Measurements from ENCODE around the gene CNGA3. TPM values are rescaled to one million over a fixed set of nuclear protein-coding genes. Genes with fewer than 3 reads are reported as not detected.

CNGA3 gene
- total and polyA plus RNA-seq, 2 of the 8 experiments (the other 6 are each of a cell fraction or from before 2014, with no cell fraction given): 0.02 TPM; not detected in 1

- ChIA-PET CTCF (ENCODE audit: partially characterized antibody) (interaction anchor here (1.0 to 1.7 kb wide), 3 partner anchors 8 to 16 kb away, joined by 3 to 4 read pairs (median 4); no protein-coding TSS in a partner anchor), POLR2A (ENCODE audit: partially characterized antibody) (no interaction called here)
- no peak overlapping the region for H2BK120ac ChIP-seq (replicated peaks; ENCODE audit: low read depth, low read length)
- H4K20me1 ChIP-seq (replicated peaks in 1 of 2; ENCODE audit: control insufficient read depth in 1 of 2, insufficient read depth in 2 of 2, low read length in 2 of 2): no peaks in the 10 kb centered on the region
- no peak overlapping the region for H4K91ac ChIP-seq (replicated peaks; ENCODE audit: insufficient read length, low read length)
- H3K27ac ChIP-seq (ENCODE audit: low read depth, low read length): no peak overlapping the region
- H3K4me3 ChIP-seq (ENCODE audit: extremely low read depth in 1 of 4, insufficient read depth in 2 of 4, low read depth in 3 of 4, low read length in 4 of 4): no peak overlapping the region
- no peak overlapping the region for H4K8ac ChIP-seq (ENCODE audit: extremely low read depth, insufficient read depth, low read length)
- no peak overlapping the region for H2BK5ac ChIP-seq (ENCODE audit: low read depth, low read length)
- H2AK5ac ChIP-seq (ENCODE audit: low read depth, low read length): no peak overlapping the region
- no peak overlapping the region for H3K56ac ChIP-seq (replicated peaks; ENCODE audit: insufficient read length, low read depth, low read length)
- FAIRE-seq: no peak
- no peak overlapping the region for H3K18ac ChIP-seq (ENCODE audit: extremely low read depth, low read length)
- H2BK20ac ChIP-seq (ENCODE audit: low read length): no peak overlapping the region
- no peak overlapping the region for H2BK15ac ChIP-seq (ENCODE audit: low read length)
- TF ChIP-seq KDM5A (IDR thresholded peaks at IDR 0.05; ENCODE audit: low read length) (no peak), SP4 (IDR thresholded peaks at IDR 0.05; ENCODE audit: low read length) (no peak), TBP (IDR thresholded peaks at IDR 0.05; ENCODE audit: low read depth, low read length) (no peak), BCL11A (IDR thresholded peaks at IDR 0.05; ENCODE audit: low read depth in 2 of 2, low read length in 2 of 2) (no peak), POLR2AphosphoS5 (IDR thresholded peaks at IDR 0.05; ENCODE audit: low read depth, low read length) (no peak), JUN (IDR thresholded peaks at IDR 0.05; ENCODE audit: low read depth, low read length) (no peak), RFX5 (IDR thresholded peaks at IDR 0.05; ENCODE audit: borderline replicate concordance, low read depth, low read length) (no peak), SRF (IDR thresholded peaks at IDR 0.05; ENCODE audit: low read depth, low read length) (no peak), TAF1 (IDR thresholded peaks at IDR 0.05; ENCODE audit: low read depth, low read length) (no peak), CHD1 (IDR thresholded peaks at IDR 0.05; ENCODE audit: low read depth, low read length) (no peak)
- TF ChIP-seq, protein P1, sequence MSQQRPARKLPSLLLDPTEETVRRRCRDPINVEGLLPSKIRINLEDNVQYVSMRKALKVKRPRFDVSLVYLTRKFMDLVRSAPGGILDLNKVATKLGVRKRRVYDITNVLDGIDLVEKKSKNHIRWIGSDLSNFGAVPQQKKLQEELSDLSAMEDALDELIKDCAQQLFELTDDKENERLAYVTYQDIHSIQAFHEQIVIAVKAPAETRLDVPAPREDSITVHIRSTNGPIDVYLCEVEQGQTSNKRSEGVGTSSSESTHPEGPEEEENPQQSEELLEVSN (IDR thresholded peaks at IDR 0.05): no peak
- no peaks in the 10 kb centered on the region for H3K36me3 ChIP-seq (ENCODE audit: control insufficient read depth in 2 of 4, insufficient read depth in 4 of 4, low read length in 3 of 4)
- H3K27me3 ChIP-seq (replicated peaks in 1 of 4; ENCODE audit: control insufficient read depth in 3 of 4, extremely low read depth in 1 of 4, insufficient read depth in 3 of 4, low read length in 3 of 4): no peaks in the 10 kb centered on the region
- no peak for DNase-seq (ENCODE audit: low read depth in 1 of 2, low spot score in 2 of 2)
- H3K14ac ChIP-seq (ENCODE audit: insufficient read length): no peak overlapping the region
- H3K4ac ChIP-seq (replicated peaks; ENCODE audit: insufficient read length, low read depth, low read length): no peak overlapping the region
- H3K9ac ChIP-seq (replicated peaks in 1 of 4; ENCODE audit: extremely low read depth in 1 of 4, low read depth in 3 of 4, low read length in 3 of 4): no peak overlapping the region
- H3K23me2 ChIP-seq (ENCODE audit: low read depth, low read length): no peaks in the 10 kb centered on the region
- no peak overlapping the region for H4K5ac ChIP-seq (ENCODE audit: insufficient read length, low read depth, low read length)
- H2BK12ac ChIP-seq (ENCODE audit: low read depth, low read length): no peak overlapping the region
- H3K23ac ChIP-seq (ENCODE audit: insufficient read length): no peak overlapping the region
- H3K4me1 ChIP-seq (replicated peaks in 1 of 4; ENCODE audit: control insufficient read depth in 3 of 4, insufficient read depth in 4 of 4, low read length in 3 of 4): peaks cover 0 to 4% (median under 1%) of the 10 kb centered on the region in 4 experiments; a peak in 1 of 7 replicates
- no peaks in the 10 kb centered on the region for H3K79me1 ChIP-seq (ENCODE audit: low read depth, low read length)
- H2AFZ ChIP-seq (ENCODE audit: low read length): no peak overlapping the region
- H3K79me2 ChIP-seq (ENCODE audit: control insufficient read depth in 1 of 2, insufficient read depth in 2 of 2, low read length in 2 of 2): no peaks in the 10 kb centered on the region
- no peaks in the 10 kb centered on the region for H3K9me3 ChIP-seq (ENCODE audit: insufficient read depth in 2 of 2, low read depth in 1 of 2, low read length in 1 of 2)
- H3K4me2 ChIP-seq (ENCODE audit: insufficient read depth in 1 of 2, low read depth in 2 of 2, low read length in 2 of 2): no peak overlapping the region
These were observed 57.6 kb downstream of the CNGA3 start for GRCh38 chr2:98403878-98404277.
